Activated CD4-positive, alpha-beta T cell treated with anti-CD3 and anti-CD28 coated beads, Interleukin-2, amount 50 U/mL, for 16 hours (primary cell): ENCODE measurements around the gene GCDH.
A peak's percentile ranks its signal among the peaks of the same experiment; 100 is the strongest.
"Not testable (repeated sequence)": the region's sequence is repeated elsewhere in the genome, so short reads cannot be mapped to it uniquely, and the experiment has no call there.

ENCODE experiments used
- DNase-seq: peaks from one replicate; pipeline ENCODE4 v3.0.0-alpha.2; 2020

Gene GCDH

DNA sequence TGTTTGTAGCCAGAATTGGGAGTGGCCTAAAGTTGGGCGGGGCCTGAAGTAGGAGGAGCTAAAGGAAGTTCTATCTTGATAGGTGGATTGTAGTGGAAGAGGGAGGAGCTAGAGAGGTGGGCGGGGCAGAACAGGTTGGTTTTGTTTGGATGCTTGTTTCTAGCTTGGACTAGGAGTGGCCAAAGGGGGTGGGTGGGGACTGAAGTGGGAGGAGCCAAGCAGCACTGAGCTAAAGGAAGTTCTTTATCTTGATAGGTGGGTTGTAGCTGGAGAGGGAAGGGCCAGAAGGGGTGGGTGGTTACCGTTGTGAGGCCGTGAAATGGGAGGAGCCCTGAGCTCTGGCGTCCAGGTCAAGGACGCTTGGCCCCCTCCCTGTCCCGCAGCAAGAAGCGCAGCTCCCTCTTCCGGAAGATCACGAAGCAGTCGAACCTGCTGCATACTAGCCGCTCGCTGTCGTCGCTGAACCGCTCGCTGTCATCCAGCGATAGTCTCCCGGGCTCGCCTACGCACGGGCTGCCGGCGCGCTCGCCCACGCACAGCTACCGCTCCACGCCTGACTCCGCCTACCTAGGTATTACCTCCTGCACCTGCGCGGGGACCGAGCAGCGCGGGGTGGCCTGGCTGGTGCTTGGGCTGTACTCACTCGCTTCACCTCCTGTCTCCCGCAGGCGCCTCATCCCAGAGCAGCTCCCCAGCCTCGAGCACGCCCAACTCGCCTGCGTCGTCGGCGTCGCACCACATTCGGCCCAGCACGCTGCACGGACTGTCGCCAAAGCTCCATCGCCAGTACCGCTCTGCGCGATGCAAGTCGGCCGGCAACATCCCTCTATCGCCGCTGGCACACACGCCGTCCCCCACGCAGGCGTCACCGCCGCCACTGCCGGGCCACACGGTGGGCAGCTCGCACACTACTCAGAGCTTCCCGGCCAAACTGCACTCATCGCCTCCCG, 17.7 kb upstream of the GCDH start:
- DNase-seq = peak; percentile 54

DNA sequence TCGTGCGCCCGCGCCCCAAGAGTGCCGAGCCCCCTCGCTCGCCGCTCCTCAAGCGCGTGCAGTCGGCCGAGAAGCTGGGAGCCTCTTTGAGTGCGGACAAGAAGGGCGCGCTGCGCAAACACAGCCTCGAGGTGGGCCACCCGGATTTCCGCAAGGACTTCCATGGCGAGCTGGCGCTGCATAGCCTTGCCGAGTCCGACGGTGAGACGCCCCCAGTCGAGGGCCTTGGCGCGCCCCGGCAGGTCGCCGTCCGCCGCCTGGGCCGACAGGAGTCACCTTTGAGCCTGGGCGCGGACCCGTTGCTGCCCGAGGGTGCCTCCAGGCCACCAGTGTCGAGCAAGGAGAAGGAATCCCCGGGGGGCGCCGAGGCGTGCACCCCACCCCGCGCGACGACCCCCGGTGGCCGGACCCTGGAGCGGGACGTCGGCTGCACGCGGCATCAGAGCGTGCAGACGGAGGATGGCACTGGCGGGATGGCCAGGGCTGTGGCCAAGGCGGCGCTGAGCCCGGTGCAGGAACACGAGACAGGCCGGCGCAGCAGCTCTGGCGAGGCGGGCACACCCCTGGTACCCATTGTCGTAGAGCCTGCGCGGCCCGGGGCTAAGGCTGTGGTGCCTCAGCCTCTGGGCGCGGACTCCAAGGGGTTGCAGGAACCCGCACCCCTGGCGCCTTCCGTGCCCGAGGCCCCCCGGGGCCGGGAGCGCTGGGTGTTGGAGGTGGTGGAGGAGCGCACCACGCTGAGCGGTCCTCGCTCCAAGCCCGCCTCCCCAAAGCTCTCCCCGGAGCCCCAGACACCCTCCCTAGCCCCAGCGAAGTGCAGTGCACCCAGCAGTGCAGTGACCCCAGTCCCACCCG, 16.8 kb upstream of the GCDH start:
- no peak for DNase-seq

DNA sequence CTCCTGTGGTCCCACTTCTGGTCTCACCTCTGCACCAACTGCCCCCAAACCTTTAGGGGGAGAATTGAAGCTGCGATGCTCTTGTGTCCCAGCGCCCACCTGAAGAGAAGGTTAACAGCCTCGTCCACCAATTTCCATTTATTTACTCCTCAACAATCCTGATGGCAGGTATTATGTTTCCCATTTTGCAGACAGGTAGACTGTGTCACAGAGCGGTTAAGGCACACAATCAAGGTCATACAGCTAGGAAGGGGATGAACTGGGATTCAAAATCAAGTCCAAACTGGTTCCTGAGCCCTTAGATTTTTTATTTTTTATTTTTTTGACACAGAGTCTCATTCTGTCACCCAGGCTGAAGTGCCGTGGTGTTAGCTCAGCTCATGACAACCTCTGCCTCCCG, 15.9 kb upstream of the GCDH start:
- no peak for DNase-seq

DNA sequence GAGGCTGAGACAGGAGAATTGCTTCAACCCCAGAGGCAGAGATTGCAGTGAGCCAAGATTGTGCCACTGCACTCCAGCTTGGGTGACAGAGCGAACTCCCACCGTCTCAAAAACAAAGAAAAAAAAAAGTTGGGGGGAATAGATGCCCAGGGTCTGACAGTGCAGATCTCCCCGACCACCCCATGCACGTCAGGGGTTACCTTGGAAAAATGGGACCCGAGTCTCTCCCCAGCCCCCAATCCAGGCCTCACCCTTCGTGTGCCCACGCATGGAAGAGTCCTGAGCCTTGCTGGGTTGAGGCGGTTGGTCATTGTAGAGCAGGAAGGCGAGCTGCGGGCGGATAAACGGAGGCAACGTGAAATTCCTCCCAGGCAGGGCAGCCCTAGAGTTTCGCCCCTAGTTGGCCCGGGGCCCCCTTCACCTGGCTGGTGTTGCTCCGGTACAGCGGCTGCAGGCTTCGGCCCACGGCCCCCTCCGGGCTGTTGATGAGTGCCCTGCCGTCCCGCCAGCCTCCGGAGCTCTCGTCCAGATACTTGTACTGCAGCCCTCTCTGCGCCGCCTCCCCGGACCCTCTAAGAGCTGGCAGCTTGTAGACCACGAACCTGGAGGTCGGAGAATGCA, 10.3 kb upstream of the GCDH start:
- no peak for DNase-seq

DNA sequence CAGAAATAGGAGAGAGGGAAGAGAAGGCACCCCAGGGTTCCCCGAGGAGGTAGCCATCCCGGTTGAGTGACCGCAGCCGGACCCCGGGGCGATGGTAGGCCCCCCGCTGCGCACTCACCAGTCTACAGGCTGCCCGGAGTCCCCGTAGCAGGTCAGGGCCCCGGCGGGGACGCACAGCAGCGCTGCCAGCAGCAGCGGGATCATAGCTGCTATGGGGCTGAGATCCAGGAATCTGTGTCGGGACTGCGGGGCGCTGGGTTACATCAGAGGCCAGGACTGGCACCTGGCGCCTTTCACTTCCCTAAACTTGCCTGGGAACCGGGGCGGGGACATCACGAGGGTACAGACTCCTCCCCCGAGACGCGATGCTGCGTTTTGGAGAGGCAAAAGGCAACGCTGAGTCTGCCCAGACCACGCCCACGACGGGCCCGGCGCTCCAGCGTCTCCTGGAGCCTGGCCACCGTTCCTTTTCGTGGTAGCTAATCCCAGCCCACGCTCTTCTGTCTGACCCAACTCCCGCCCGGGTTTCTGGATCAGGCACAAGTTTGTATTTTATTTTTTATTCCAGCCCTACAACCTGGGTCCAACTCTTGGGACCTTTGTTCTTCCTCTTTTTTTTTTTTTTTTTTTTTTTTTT, 9.7 kb upstream of the GCDH start, which contains the start of gene DNASE2:
Gene DNASE2 (minus strand): TSS at position 278 of the 637 bp plus-strand sequence. CDS start 74 bp downstream, at position 204.
- peak; percentile 95 for DNase-seq

DNA sequence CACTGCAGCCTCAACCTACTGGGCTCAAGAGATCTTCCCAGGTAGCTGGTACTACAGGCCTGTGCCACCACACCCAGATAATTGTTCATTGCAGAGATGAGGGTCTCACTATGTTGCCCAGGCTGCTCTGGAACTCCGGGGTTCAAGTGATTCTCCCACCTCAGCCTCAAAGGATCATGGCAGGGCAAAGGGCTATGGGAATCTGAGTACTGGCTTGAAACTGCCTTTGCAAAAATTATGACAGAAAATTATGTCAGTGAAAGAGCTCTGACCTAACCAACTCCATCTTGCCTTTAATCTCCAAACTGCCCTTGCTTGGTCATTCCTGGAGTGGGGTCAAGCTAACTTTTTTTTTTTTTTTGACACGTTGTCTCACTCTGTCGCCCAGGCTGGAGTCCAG, 8.4 kb upstream of the GCDH start:
- no peak for DNase-seq

DNA sequence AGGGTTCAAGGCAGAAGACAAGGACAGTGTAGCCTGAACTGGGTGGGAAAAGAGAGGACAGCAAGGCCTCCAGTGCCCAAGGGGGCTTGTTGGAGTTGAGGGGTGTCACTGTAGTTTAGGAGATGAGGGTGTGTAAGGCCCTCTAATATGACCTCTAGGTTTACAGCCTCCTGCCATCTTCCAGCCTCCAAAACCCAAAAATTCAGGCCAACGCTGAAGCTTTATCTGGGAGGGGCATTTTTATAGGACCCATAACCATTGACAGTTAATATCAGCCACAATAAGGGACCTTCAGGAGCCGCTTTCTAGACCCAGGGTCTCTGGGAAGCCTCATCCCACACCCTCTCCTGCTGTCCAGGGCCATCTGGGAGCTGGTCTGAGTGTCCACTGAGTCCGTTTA, 6.8 kb upstream of the GCDH start:
- no peak for DNase-seq

DNA sequence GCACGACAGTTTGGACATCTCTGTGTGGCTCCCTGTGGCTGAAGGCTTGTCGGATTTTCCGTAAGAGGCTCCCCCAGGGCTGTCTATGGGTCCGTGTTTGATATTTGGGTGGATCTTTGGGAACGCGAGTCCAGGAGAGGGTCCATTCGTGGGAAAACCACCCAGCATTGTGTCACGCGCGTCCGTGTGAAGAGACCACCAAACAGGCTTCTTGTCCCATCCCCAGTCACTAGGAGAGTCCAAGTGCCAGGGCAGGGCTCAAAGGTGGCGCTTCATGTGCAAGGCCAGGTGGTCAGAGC, 6.4 kb upstream of the GCDH start:
- no peak for DNase-seq

DNA sequence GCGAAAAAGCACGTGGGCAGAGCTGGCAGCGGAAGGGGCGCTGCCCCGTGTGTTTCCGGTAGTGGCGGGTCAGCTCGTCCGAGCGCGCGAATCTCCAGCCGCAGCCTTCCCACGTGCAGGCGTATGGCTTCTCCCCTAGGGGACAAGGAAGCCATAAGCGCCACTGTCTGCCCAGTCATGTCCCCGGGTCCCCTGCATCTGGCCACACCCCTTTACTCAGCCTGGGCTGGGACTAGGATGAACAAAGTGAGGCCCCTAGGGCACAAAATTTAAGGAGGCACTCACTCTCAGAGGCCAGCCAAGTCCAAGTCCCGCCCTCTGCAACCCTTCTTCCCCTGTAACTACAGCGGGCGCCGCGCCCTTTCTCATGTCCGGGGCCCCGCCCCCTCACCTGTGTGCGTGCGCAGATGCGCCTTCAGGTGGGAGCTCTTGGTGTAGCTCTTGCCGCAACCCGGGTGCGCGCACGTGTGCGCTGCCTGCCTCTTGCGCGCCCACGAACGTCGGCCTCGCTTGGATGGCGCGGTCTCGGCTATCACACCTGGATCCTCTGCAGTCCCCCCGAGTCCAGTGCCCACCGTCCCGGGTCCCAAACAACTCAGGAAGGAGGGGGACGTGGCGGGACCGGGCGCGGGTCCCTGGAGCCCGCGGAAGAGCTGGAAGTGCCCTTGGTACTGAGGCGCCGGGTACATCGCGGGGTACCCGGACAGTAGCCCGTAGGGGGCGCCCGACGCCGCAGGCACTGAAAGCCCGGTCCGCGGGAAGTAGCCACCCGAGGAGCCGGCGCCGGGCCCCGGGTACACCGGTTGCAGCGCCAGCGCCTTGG, 5.8 kb upstream of the GCDH start:
- peak; percentile 94 for DNase-seq

DNA sequence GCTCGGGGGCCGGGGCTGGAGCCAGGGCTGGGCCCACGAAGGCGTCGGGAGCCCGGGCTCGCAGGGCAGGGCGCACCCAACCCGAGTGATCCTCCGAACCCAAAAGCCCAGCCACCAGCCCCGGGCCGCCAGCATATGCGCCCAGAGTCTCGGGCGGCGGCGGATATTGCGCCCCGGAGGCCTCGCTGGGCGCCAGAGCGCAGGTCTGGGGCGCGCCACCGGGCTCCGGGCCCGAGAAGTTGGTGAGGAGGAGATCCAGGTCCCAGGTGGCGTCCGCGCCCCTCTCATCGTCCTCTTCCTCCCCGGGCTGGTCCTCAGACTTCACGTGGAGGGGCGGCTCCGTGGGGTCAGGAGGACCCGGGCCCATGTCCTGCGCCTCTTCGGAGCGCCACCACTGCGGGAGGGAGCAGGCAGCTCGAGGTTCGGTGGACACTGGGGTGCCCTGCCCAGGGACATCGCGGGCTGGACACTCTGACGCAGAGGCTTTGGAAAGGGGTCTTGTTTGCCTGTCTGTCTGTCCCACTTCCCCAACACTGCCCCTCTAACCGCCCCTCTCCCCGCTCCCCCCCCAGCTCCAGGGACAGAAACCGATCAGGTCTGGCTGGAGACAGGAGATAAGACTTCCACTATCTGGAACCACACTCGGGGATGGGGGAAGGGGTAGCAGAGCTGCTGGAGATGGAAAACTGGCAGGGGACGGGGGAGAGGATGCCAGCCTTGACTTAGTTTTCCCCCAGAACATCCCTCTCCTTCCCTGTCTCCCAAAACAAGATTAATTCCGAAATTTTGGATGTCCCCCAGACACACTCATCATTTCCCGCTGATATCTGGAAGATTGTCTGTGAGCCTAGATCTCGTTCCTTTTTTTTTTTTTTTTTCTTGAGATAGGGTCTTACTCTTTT, 5.0 kb upstream of the GCDH start:
- DNase-seq = no peak

DNA sequence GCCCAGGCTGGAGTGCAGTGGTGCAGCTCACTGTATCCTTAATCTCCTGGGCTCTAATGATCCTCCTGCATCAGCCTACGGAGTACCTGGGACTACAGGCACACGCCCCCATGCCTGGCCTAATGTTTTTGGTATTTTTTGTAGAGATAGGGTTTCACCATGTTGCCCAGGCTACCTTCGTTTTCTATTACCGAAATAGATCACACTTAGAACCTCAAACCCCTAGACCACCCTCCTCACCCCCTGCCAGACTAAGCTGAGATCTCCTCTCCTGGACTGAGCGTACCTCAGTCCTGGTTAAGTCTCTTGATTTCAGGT, 4.3 kb upstream of the GCDH start:
- DNase-seq = no peak

DNA sequence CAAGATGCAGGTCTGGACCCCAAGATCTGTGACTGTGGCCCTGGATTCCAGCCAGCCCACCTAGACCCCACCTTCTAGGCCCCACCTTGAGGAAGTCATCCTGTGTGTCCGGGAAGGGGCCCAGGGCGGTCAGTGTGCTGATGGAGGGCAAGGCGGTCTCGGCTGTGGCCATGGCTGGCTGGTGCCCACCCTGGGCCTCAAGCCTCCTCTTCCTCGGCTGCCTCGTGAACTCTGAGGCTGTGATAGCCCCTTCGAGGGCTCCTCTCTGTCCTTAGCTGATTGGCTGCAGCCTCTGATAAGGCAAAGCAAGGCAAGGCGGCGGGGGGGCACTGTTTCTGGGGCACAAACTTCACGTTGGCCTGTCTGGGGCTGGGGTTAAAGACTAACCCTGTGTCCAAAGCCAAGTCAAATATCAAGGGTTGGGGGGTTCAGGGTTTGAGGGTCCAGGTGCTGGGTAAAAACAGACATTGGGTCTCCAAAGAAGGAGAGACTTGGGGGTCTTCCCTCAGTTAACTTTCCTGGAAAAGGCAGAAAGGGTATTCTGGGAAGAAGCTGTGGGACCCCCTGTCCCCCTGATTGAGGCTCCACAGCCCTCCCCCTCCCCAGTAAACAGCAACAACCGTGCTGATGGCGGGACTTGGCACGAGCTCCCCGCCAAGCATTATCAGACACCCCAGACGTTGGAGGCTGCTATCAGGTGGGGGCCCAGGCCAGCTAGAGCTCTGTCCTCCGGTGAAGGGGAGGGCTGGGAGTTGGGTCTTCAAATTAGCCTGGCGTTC, 3.8 kb upstream of the GCDH start, which contains the start of gene KLF1:
Gene KLF1 (minus strand): TSS at position 233 of the 779 bp plus-strand sequence. CDS start 61 bp downstream, at position 172.
- no peak for DNase-seq

DNA sequence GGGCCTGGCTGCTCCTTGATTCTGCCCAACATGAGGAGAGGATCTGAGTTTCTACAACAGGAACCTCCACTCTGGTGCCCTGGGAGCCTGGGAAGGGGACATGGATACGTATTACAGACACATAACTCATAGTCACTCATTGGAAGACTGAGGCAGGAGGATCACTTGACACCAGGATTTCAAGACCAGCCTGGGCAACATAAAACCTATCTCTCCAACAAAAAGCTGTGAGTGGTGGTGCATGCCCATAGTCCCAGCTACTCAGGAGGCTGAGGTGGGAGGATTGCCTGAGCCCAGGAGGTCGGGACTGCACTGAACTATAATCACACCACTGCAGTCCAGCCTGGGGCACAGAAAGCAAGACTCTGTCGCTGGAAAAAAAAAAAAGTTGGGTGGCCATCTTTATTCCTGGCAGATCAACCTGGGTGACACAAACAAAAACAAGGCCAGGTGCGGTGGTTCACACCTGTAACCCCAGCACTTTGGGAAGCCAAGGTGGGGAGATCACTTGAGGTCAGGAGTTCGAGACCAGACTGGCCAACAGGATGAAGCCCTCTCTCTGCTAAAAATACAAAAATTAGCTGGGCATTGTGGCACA, 2.9 kb upstream of the GCDH start:
- DNase-seq = no peak

DNA sequence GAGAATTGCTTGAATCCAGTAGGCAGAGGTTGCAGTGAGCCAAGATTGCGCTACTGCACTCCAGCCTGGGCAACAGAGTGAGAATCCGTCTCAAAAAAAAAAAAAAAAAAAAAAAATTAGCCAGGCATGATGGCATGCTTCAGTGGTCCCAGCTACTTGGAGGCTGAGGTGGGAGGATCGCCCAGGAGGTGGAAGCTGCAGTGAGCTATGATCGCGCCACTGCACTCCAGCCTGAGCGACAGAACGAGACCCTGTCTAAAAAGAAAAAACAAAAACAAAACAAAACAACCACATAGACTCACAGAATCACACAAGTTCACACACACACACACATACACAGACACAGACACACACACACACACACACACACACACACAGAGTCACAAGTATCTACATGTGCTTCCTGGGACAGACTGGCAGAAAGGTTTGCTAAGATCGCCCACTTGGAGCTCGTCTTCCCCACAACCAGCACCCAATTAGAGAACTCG, 617 bp upstream of the GCDH start:
- not testable (repeated sequence) for DNase-seq

DNA sequence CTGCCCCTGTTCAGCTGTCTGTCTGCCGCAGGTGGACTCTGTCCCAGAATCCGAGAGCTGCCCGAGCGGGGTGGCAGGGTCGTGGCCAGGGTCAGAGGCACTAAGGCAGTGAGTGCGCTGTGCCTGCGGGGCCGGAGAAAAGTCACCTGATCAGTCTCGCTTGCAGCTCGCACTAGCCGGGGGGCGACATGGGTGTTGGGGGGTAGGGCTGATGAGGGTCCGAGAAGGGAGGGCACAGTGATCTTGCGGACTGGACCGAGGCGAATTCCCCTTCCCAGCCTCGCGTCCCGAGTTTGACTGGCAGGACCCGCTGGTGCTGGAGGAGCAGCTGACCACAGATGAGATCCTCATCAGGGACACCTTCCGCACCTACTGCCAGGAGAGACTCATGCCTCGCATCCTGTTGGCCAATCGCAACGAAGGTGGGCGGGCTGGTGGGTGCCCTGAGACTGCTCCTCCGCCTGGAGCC, 627 bp downstream of the GCDH start:
- no peak for DNase-seq

DNA sequence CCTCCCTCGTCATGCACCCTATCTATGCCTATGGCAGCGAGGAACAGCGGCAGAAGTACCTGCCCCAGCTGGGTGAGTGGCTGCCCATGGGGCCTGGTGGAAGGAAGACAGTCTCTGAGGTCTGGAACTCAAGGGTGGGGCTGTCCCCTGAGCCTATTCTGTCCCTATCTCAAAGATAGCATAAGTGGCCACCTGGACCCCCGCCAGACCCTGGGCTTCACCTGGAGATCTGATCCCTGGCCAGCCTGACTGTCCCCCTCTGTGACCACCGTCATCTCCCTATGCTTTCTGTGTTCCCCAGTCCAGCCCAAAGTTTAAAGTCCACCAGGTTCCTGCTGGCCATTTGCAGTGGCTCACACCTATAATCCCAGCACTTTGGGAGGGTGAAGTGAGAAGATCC, 2.6 kb downstream of the GCDH start:
- no peak for DNase-seq

DNA sequence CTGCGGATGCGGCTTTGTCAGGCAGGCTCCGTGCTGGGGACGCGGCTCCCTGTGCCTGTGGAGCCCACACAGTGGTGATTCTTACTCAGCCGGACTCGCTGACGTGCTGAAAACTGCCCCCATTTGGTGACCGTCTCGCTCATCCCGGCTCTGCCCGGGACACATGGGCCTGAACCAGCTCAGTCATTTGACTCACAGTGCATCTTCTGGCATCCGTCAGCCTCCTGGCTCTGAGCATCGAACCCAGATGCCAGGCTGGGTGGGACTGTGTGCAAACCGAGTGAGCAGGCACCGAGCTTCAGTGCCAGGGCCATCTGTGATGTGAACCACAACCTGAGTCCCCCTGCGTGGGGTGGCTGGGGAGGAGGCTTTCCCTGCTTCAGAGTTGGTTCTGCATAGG, 5.5 kb downstream of the GCDH start:
- no peak for DNase-seq

DNA sequence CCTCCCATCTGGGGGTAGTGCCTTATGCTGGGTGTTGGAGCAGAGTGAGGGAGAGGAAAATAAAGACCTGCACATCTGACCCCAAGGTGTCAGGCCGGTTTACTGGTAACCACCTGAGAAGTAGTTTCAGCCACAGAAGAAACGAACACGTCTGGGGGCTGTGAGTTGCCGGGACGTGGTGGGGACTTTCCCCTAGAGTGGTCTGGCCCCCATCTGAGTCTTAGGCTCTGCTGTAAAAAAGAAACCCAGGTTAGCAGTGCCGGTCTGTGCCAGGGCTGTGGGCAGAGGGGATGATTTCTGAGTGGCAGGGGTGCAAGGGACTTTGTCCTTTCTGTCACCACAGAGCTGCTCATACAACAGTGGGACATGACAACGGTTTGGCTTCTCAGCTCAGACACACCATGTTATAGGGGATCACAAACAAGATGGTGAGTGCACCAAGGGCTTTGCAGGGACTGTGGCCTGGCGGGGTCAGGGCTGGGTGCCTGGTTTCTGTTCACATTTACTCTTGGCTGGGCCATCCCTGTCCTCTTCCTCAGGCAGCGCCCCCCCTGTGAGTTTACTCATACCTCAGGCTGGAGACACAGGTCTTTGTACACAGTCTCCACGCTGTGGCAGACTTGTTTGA, 9.0 kb downstream of the GCDH start:
- peak; percentile 65 for DNase-seq

DNA sequence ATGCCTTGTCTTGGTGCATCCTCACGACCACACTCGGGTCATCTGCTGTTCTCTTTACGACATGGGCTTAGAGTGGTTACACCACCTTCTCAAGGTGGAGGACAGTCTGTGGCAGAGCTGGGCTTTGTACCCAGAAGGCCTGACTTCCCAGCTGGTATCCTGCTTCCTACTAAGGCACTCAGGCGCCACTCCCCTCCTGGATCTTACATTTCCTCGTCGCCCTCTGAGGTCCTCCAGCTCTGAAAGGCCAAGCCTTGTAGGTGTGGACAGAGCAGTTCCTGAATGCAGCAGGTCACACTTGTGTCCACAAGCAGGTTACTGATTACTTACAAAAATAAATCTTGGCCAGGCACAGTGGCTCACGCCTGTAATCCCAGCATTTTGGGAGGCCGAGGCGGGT, 16.2 kb downstream of the GCDH start:
- no peak for DNase-seq
